Fibroblast of lung (primary cell): ENCODE results near the gene FGF1. TPM values are rescaled to one million over a fixed set of nuclear protein-coding genes. Genes with fewer than 3 reads are reported as not detected.

Experiments used
- DNase-seq, 2 donors: peaks; one replicate each; pipeline versions ENCODE4 v3.0.0 to v3.0.0-alpha.2; 2010; ENCODE audit warnings: low read depth in 2 of 2
- H2AFZ ChIP-seq: 2 replicates; pipeline ENCODE4 v1.5.1; 2012; ENCODE audit warnings: low read length, control low read depth, inconsistent platforms
- H3K27ac ChIP-seq: 2 replicates; pipeline ENCODE4 v1.5.1; 2011; ENCODE audit warnings: low read length, control low read depth; ENCODE audit not compliant: insufficient read depth
- H3K27me3 ChIP-seq: 2 replicates; pipeline ENCODE4 v1.5.1; 2011; ENCODE audit warnings: mild to moderate bottlenecking, low read length; ENCODE audit not compliant: control insufficient read depth, insufficient read depth
- H3K36me3 ChIP-seq: 2 replicates; pipeline ENCODE4 v1.5.1; 2011; ENCODE audit warnings: low read length; ENCODE audit not compliant: control insufficient read depth, insufficient read depth
- H3K4me1 ChIP-seq: 2 replicates; pipeline ENCODE4 v1.5.1; 2011; ENCODE audit warnings: low read length; ENCODE audit not compliant: control insufficient read depth, insufficient read depth; ENCODE audit errors: extremely low read depth
- H3K4me2 ChIP-seq: 2 replicates; pipeline ENCODE4 v1.5.1; 2011; ENCODE audit warnings: low read length, control low read depth; ENCODE audit not compliant: insufficient read depth; ENCODE audit errors: extremely low read depth
- H3K4me3 ChIP-seq, 4 experiments: fragments of 200-600 bp in 1 of 4; sonication (generic) in 1 of 4; replicated peaks in 1 of 4; 2 replicates each; pipeline ENCODE4 v1.5.1; 2011 to 2016; ENCODE audit warnings: low read length in 4 of 4, low read depth in 3 of 4, mild to moderate bottlenecking in 3 of 4, control low read depth in 2 of 4, inconsistent platforms in 1 of 4, mixed read lengths in 1 of 4; ENCODE audit not compliant: insufficient read depth in 1 of 4; ENCODE audit errors: control extremely low read depth in 1 of 4
- H3K79me2 ChIP-seq: 2 replicates; pipeline ENCODE4 v1.5.1; 2012; ENCODE audit warnings: mild to moderate bottlenecking, low read length, inconsistent platforms; ENCODE audit not compliant: control insufficient read depth, insufficient read depth
- H3K9ac ChIP-seq: 2 replicates; pipeline ENCODE4 v1.5.1; 2011; ENCODE audit warnings: mild to moderate bottlenecking, low read length, control low read depth; ENCODE audit not compliant: insufficient read depth
- H3K9me3 ChIP-seq: 2 replicates; pipeline ENCODE4 v1.5.1; 2012; ENCODE audit warnings: low read depth, low read length; ENCODE audit not compliant: control insufficient read depth, insufficient read depth
- H4K20me1 ChIP-seq: 2 replicates; pipeline ENCODE4 v1.5.1; 2011; ENCODE audit warnings: low read length; ENCODE audit not compliant: control insufficient read depth, insufficient read depth; ENCODE audit errors: extremely low read depth
- CTCF ChIP-seq, 2 donors: IDR thresholded peaks in 1 of 2; conservative IDR thresholded peaks in 1 of 2; 1 replicate in 1 of 2; 2 replicates in 1 of 2; pipeline ENCODE4 v1.5.1; 2011 to 2012; ENCODE audit warnings: low read length in 2 of 2, control low read depth in 1 of 2, inconsistent platforms in 1 of 2, low read depth in 1 of 2, mild to moderate bottlenecking in 1 of 2
- EZH2 ChIP-seq: IDR thresholded peaks from 2 replicates; pipeline ENCODE4 v1.5.1; 2012; ENCODE audit warnings: low read length, control low read depth, mild to moderate bottlenecking; ENCODE audit errors: missing control alignments
- polyA plus RNA-seq, 2 donors: library from polyadenylated mRNA; depleted of rRNA in 1 of 2; stranded (reverse) in 1 of 2; unstranded in 1 of 2; fragments of >200 nt; gene quantifications; 2 replicates each; pipeline ENCODE4 v1.2.1, GENCODE V29; 2011 to 2012; ENCODE audit warnings: missing spikeins in 1 of 2
- total RNA-seq: library from RNA; depleted of rRNA; stranded (reverse); fragments of >200 nt; gene quantifications from 2 replicates; pipeline ENCODE4 v1.2.1, GENCODE V29; 2014

Gene FGF1
- total and polyA plus RNA-seq, 2 donors (not counting 1 experiment from before 2014, with no cell fraction given): 3.5 to 17.7 TPM

- Histone ChIP-seq H3K9ac (no peak overlapping the region), H3K27ac (no peak overlapping the region), H3K27me3 (no peaks in the 10 kb centered on the region), H3K4me3 (no peak overlapping the region), H3K36me3 (no peaks in the 10 kb centered on the region), H3K4me1 (peaks cover 15% of the 10 kb centered on the region), H3K4me2 (no peak overlapping the region), H3K9me3 (no peaks in the 10 kb centered on the region), H4K20me1 (no peaks in the 10 kb centered on the region), H3K79me2 (no peaks in the 10 kb centered on the region), H2AFZ (no peak overlapping the region)
- no peak for DNase-seq
- TF ChIP-seq CTCF (conservative IDR thresholded peaks at IDR 0.05 in 1 of 2, IDR thresholded peaks at IDR 0.05 in 1 of 2; ENCODE audit: low read depth in 1 of 2, low read length in 2 of 2) (no peak), EZH2 (no peak)
Measured at GRCh38 chr5:142610176-142611001, 75.5 kb downstream of the FGF1 start.

GRCh38 chr5:142609142-142609541 lies 76.7 kb downstream of the FGF1 start:
- H3K36me3 ChIP-seq: no peaks in the 10 kb centered on the region
- no peaks in the 10 kb centered on the region for H4K20me1 ChIP-seq
- H3K79me2 ChIP-seq: no peaks in the 10 kb centered on the region
- no peaks in the 10 kb centered on the region for H3K27me3 ChIP-seq
- H3K27ac ChIP-seq: no peak overlapping the region
- H3K4me3 ChIP-seq: no peak overlapping the region
- H2AFZ ChIP-seq: no peak overlapping the region
- H3K4me1 ChIP-seq: peaks cover 15% of the 10 kb centered on the region
- no peak for TF ChIP-seq EZH2
- TF ChIP-seq CTCF (conservative IDR thresholded peaks at IDR 0.05 in 1 of 2, IDR thresholded peaks at IDR 0.05 in 1 of 2; ENCODE audit: low read depth in 1 of 2, low read length in 2 of 2): no peak
- no peak overlapping the region for H3K4me2 ChIP-seq
- H3K9ac ChIP-seq: no peak overlapping the region
- no peak for DNase-seq
- no peaks in the 10 kb centered on the region for H3K9me3 ChIP-seq

DNA sequence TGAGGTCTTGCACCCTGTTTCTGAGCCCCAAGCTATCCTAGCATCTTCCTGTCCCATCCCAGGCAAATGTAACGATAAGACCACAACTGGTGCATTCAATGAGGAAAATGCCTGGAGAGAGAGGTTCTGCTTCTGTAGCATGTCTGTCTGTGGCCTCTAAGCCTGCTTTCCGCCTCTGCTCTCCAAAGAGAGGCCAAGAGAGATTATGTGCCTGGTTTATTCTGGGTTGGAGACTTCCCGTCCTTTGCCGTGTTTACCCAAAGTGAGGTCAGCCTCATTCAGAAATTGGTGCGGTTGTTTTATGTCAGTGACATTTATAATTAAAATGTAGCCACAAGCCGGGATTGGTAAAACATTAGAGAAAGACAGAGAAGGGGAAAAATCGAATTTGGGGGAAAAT lies 77.8 kb downstream of the FGF1 start:
- H3K9ac ChIP-seq: no peak overlapping the region
- H3K4me3 ChIP-seq: no peak overlapping the region
- TF ChIP-seq CTCF (conservative IDR thresholded peaks at IDR 0.05 in 1 of 2, IDR thresholded peaks at IDR 0.05 in 1 of 2; ENCODE audit: low read depth in 1 of 2, low read length in 2 of 2) (no peak), EZH2 (no peak)
- no peak overlapping the region for H3K27ac ChIP-seq
- peaks cover 8% of the 10 kb centered on the region for H3K4me1 ChIP-seq
- no peak for DNase-seq
- no peaks in the 10 kb centered on the region for H4K20me1 ChIP-seq
- H3K27me3 ChIP-seq: no peaks in the 10 kb centered on the region
- no peaks in the 10 kb centered on the region for H3K79me2 ChIP-seq
- H3K4me2 ChIP-seq: no peak overlapping the region
- H3K9me3 ChIP-seq: no peaks in the 10 kb centered on the region
- H3K36me3 ChIP-seq: no peaks in the 10 kb centered on the region
- no peak overlapping the region for H2AFZ ChIP-seq
